SK-N-SH (cell line): ENCODE results near the gene AUP1. TPM values are rescaled to one million over a fixed set of nuclear protein-coding genes. Genes with fewer than 3 reads are reported as not detected.
A peak's percentile ranks its signal among the peaks of the same experiment; 100 is the strongest.

Experiments used
- CTCF ChIA-PET: fragments of 300-600, 350-600 bp; formaldehyde crosslinking; extraction: SDS; loops from one replicate; lab custom pipeline; 2021; lab: Yijun Ruan, JAX
- POLR2A ChIA-PET: fragments of 350-600 bp; sonication (Branson Sonifier 250); formaldehyde crosslinking; extraction: SDS; loops from one replicate; lab custom pipeline; 2020; ENCODE audit warnings: antibody characterized with exemption, inconsistent platforms; lab: Yijun Ruan, JAX
- DNase-seq: peaks from one replicate; pipeline ENCODE4 v3.0.0; 2012
- H2AFZ ChIP-seq: fragments of 200-600 bp; sonication (generic); 2 replicates; pipeline ENCODE4 v1.8.1; 2016; ENCODE audit warnings: antibody characterized with exemption, mild to moderate bottlenecking, low read depth
- H3F3A ChIP-seq: fragments of 200-600 bp; sonication (generic); replicated peaks from 2 replicates; pipeline ENCODE3; 2016; ENCODE audit warnings: antibody characterized with exemption, mild to moderate bottlenecking; ENCODE audit not compliant: insufficient read depth
- H3K27ac ChIP-seq, 2 experiments: fragments of 200-500 bp in 1 of 2; fragments of 200-600 bp in 1 of 2; sonication (Bioruptor generic) in 1 of 2; sonication (generic), shearing (Covaris generic) in 1 of 2; 2 replicates each; pipeline versions ENCODE4 v1.5.1 to v1.6.1; 2014 to 2016; ENCODE audit warnings: low read depth in 2 of 2, inconsistent platforms in 1 of 2, low read length in 1 of 2, mild to moderate bottlenecking in 1 of 2, mixed read lengths in 1 of 2
- H3K27me3 ChIP-seq: fragments of 200-600 bp; sonication (generic), shearing (Covaris generic); 2 replicates; pipeline ENCODE4 v1.6.1; 2016; ENCODE audit warnings: mixed run types; ENCODE audit not compliant: insufficient read depth
- H3K36me3 ChIP-seq, 2 experiments: fragments of 200-500 bp in 1 of 2; fragments of 200-600 bp in 1 of 2; sonication (Bioruptor generic) in 1 of 2; sonication (generic) in 1 of 2; replicated peaks in 1 of 2; 2 replicates each; pipeline versions ENCODE3 to v1.5.1; 2014 to 2016; ENCODE audit warnings: low read length in 1 of 2, mild to moderate bottlenecking in 1 of 2; ENCODE audit not compliant: insufficient read depth in 2 of 2, control insufficient read depth in 1 of 2
- H3K4me1 ChIP-seq, 2 experiments: fragments of 200-500 bp in 1 of 2; fragments of 200-600 bp in 1 of 2; sonication (Bioruptor generic) in 1 of 2; sonication (generic), shearing (Covaris generic) in 1 of 2; 2 replicates each; pipeline versions ENCODE4 v1.5.1 to v1.6.1; 2014 to 2016; ENCODE audit warnings: low read depth in 1 of 2, low read length in 1 of 2, mixed run types in 1 of 2; ENCODE audit not compliant: insufficient read depth in 2 of 2, control insufficient read depth in 1 of 2
- H3K4me2 ChIP-seq: fragments of 200-600 bp; sonication (generic), shearing (Covaris generic); 2 replicates; pipeline ENCODE4 v1.6.1; 2017; ENCODE audit warnings: mixed run types
- H3K4me3 ChIP-seq, 2 experiments: fragments of 200-500 bp in 1 of 2; fragments of 200-600 bp in 1 of 2; sonication (Bioruptor generic) in 1 of 2; sonication (generic), shearing (Covaris generic) in 1 of 2; 2 replicates each; pipeline versions ENCODE4 v1.5.1 to v1.8.1; 2014 to 2016; ENCODE audit warnings: low read depth in 2 of 2, inconsistent platforms in 1 of 2, low read length in 1 of 2, mild to moderate bottlenecking in 1 of 2, mixed read lengths in 1 of 2, moderate library complexity in 1 of 2
- H3K79me2 ChIP-seq: fragments of 200-600 bp; sonication (generic); 2 replicates; pipeline ENCODE4 v1.8.1; 2017; ENCODE audit warnings: mild to moderate bottlenecking; ENCODE audit not compliant: insufficient read depth
- H3K9ac ChIP-seq: fragments of 200-600 bp; sonication (generic); 2 replicates; pipeline ENCODE4 v1.6.1; 2017; ENCODE audit warnings: mixed run types
- H3K9me2 ChIP-seq: fragments of 200-600 bp; sonication (generic); 2 replicates; pipeline ENCODE4 v1.6.1; 2017; ENCODE audit warnings: mixed run types
- H3K9me3 ChIP-seq: fragments of 200-600 bp; sonication (generic); 2 replicates; pipeline ENCODE4 v1.6.1; 2017; ENCODE audit warnings: mixed run types, mild to moderate bottlenecking, moderate library complexity
- H4K20me1 ChIP-seq: fragments of 200-600 bp; sonication (generic); 2 replicates; pipeline ENCODE4 v1.6.1; 2017; ENCODE audit warnings: mild to moderate bottlenecking, mixed run types; ENCODE audit not compliant: insufficient read depth
- CHD2 ChIP-seq: fragments of 150-350 bp; IDR thresholded peaks from 2 replicates; pipeline ENCODE4 v1.6.1; 2018; ENCODE audit warnings: low read length; ENCODE audit not compliant: partially characterized antibody
- EP300 ChIP-seq, 2 experiments: IDR thresholded peaks; 2 replicates each; pipeline versions ENCODE4 v1.4.0 to v1.6.1; 2012; ENCODE audit warnings: borderline replicate concordance in 1 of 2, low read depth in 1 of 2, low read length in 1 of 2
- EZH2phosphoT487 ChIP-seq: fragments of 200-600 bp; sonication (generic); IDR thresholded peaks from 2 replicates; pipeline ENCODE4 v1.6.1; 2017; ENCODE audit warnings: low read depth, mixed run types, mild to moderate bottlenecking, antibody characterized with exemption, moderate library complexity, borderline replicate concordance
- FOSL2 ChIP-seq: IDR thresholded peaks from 2 replicates; pipeline ENCODE4 v1.4.0; 2012; ENCODE audit warnings: low read depth, mild to moderate bottlenecking, moderate library complexity, borderline replicate concordance
- GABPA ChIP-seq: IDR thresholded peaks from 2 replicates; pipeline ENCODE4 v1.4.0; 2012; ENCODE audit warnings: low read depth, mild to moderate bottlenecking
- GATA2 ChIP-seq: sonication (generic); formaldehyde crosslinking; IDR thresholded peaks from 2 replicates; pipeline ENCODE4 v1.5.0; 2020; ENCODE audit warnings: mild to moderate bottlenecking, missing genetic modification reagents
- JUND ChIP-seq: IDR thresholded peaks from 2 replicates; pipeline ENCODE4 v1.4.0; 2012
- MXI1 ChIP-seq: IDR thresholded peaks from 2 replicates; pipeline ENCODE4 v1.6.1; 2012; ENCODE audit warnings: mild to moderate bottlenecking, low read depth, low read length, improper control_type of control experiment
- RAD21 ChIP-seq: IDR thresholded peaks from 2 replicates; pipeline ENCODE4 v1.6.1; 2012; ENCODE audit warnings: mild to moderate bottlenecking, low read length
- RCOR1 ChIP-seq: fragments of 150-350 bp; IDR thresholded peaks from 2 replicates; pipeline ENCODE4 v1.6.1; 2017; ENCODE audit warnings: antibody characterized with exemption, low read length
- SIN3A ChIP-seq: IDR thresholded peaks from 2 replicates; pipeline ENCODE4 v1.6.1; 2012; ENCODE audit warnings: low read depth, mild to moderate bottlenecking, low read length, moderate library complexity, borderline replicate concordance
- SMC3 ChIP-seq: IDR thresholded peaks from 2 replicates; pipeline ENCODE4 v1.6.1; 2012; ENCODE audit warnings: low read depth, low read length, improper control_type of control experiment
- TCF12 ChIP-seq: IDR thresholded peaks from 2 replicates; pipeline ENCODE4 v1.4.0; 2012
- TEAD4 ChIP-seq: IDR thresholded peaks from 2 replicates; pipeline ENCODE4 v1.4.0; 2012; ENCODE audit warnings: mild to moderate bottlenecking, borderline replicate concordance; ENCODE audit not compliant: insufficient read depth
- WGBS: methylation state at CpG from one replicate; pipeline ENCODE4 v1.1.6; 2017; ENCODE audit warnings: low lambda C conversion rate; 5-methylcytosine and 5-hydroxymethylcytosine counted together
- polyA plus RNA-seq, 3 experiments: library from polyadenylated mRNA; depleted of rRNA; stranded (reverse); fragments of >200 nt; gene quantifications; 2 replicates each; pipeline ENCODE4 v1.2.3, GENCODE V29; 2012
- TF ChIP-seq, protein P1 (sequence below): fragments of 150-350 bp; IDR thresholded peaks from 2 replicates; pipeline ENCODE4 v1.6.1; 2017; ENCODE audit warnings: antibody characterized with exemption, low read length, low read depth, borderline replicate concordance
- TF ChIP-seq, protein P2 (sequence below): IDR thresholded peaks from 2 replicates; pipeline ENCODE4; 2012
- TF ChIP-seq, protein P3 (sequence below): IDR thresholded peaks from 2 replicates; pipeline ENCODE4 v1.4.0; 2012; ENCODE audit warnings: low read depth, borderline replicate concordance
- TF ChIP-seq, protein P4 (sequence below): IDR thresholded peaks from 2 replicates; pipeline ENCODE4 v1.4.0; 2012; ENCODE audit warnings: low read depth

The AUP1 gene
- polyA plus RNA-seq, 1 of the 3 experiments (the other 2 are of a cell fraction): 118 TPM

DNA sequence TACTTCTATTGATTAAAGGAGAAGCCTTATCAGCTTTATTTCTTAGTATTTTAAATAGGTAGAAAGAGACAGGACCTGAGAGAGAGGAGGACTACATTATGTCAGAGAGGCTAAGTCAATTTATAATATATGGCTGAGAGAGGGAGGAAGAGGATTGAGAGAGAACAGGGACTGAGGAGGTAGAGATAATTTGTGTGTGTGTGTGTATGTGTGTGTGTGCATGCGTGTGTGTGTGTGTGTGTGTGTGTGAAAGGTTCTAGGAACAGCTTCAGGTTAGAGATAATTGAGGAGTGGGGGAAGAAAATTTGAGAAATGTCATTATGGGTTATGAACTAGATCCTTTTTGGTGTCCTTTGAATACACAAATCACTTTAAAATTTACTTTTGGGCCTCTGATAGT, 40.2 kb upstream of the AUP1 start:
- no peaks in the 10 kb centered on the region for H3K9me2 ChIP-seq
- no peak overlapping the region for H3K4me3 ChIP-seq
- TF ChIP-seq CHD2 (no peak), EZH2phosphoT487 (no peak), GATA2 (no peak), RAD21 (no peak), TEAD4 (no peak)
- TF ChIP-seq, protein P1, sequence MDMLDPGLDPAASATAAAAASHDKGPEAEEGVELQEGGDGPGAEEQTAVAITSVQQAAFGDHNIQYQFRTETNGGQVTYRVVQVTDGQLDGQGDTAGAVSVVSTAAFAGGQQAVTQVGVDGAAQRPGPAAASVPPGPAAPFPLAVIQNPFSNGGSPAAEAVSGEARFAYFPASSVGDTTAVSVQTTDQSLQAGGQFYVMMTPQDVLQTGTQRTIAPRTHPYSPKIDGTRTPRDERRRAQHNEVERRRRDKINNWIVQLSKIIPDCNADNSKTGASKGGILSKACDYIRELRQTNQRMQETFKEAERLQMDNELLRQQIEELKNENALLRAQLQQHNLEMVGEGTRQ: no peak
- TF ChIP-seq, protein P2, sequence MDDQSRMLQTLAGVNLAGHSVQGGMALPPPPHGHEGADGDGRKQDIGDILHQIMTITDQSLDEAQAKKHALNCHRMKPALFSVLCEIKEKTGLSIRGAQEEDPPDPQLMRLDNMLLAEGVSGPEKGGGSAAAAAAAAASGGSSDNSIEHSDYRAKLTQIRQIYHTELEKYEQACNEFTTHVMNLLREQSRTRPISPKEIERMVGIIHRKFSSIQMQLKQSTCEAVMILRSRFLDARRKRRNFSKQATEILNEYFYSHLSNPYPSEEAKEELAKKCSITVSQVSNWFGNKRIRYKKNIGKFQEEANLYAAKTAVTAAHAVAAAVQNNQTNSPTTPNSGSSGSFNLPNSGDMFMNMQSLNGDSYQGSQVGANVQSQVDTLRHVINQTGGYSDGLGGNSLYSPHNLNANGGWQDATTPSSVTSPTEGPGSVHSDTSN: no peak
- TF ChIP-seq, protein P3, sequence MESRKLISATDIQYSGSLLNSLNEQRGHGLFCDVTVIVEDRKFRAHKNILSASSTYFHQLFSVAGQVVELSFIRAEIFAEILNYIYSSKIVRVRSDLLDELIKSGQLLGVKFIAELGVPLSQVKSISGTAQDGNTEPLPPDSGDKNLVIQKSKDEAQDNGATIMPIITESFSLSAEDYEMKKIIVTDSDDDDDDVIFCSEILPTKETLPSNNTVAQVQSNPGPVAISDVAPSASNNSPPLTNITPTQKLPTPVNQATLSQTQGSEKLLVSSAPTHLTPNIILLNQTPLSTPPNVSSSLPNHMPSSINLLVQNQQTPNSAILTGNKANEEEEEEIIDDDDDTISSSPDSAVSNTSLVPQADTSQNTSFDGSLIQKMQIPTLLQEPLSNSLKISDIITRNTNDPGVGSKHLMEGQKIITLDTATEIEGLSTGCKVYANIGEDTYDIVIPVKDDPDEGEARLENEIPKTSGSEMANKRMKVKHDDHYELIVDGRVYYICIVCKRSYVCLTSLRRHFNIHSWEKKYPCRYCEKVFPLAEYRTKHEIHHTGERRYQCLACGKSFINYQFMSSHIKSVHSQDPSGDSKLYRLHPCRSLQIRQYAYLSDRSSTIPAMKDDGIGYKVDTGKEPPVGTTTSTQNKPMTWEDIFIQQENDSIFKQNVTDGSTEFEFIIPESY: no peak
- H4K20me1 ChIP-seq: no peaks in the 10 kb centered on the region
- no peaks in the 10 kb centered on the region for H3K79me2 ChIP-seq
- POLR2A ChIA-PET: no interaction called here
- H3K27ac ChIP-seq: peak overlapping the region in 1 of 2 experiments; percentile 93; a peak in 1 of 4 replicates
- no peak overlapping the region for H2AFZ ChIP-seq
- WGBS: 90% methylated on average over 1 of the region's 1 CpG
- H3K4me1 ChIP-seq: peaks cover 5 to 26% of the 10 kb centered on the region in 2 experiments; a peak in 3 of 4 replicates
- CTCF ChIA-PET: interaction anchor here (1.1 to 3.6 kb wide), 2 partner anchors 17 to 19 kb away, joined by 3 to 24 read pairs; no protein-coding TSS in a partner anchor
- no peaks in the 10 kb centered on the region for H3K27me3 ChIP-seq
- peaks cover 56% of the 10 kb centered on the region for H3F3A ChIP-seq
- no peaks in the 10 kb centered on the region for H3K36me3 ChIP-seq
- DNase-seq: no peak
- no peak overlapping the region for H3K4me2 ChIP-seq
- no peaks in the 10 kb centered on the region for H3K9me3 ChIP-seq
- no peak overlapping the region for H3K9ac ChIP-seq

DNA sequence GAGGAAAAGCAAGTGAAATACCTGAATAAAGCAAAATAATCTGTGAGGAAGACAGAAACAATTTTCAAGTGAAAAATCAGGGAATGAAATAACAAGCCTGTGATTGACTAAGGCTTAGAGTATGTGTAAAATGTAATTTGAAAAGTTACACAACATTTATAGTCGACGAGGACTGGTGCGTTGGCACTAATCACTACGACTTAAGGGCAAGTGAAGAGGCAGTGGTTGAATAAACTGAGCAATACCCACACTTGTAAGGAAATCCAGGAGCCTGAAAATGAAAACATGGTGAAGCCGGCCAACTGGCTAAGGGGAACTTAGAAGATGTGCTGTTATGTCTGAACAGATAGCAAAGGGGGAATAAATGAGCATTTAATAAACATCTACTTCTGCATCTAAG, 38.4 kb upstream of the AUP1 start:
- TF ChIP-seq TEAD4 (no peak), EP300 (IDR thresholded peaks at IDR 0.05; ENCODE audit: borderline replicate concordance in 1 of 2, low read depth in 1 of 2, low read length in 1 of 2) (no peak), JUND (no peak), SMC3 (no peak), FOSL2 (0 out of 2 replicates have a peak, but pooled peaks have one; percentile 17), RCOR1 (no peak), MXI1 (no peak), SIN3A (no peak), TCF12 (peak; percentile 39; the same call in 1 of the 2 replicates), GABPA (no peak), GATA2 (no peak)
- TF ChIP-seq, protein P4, sequence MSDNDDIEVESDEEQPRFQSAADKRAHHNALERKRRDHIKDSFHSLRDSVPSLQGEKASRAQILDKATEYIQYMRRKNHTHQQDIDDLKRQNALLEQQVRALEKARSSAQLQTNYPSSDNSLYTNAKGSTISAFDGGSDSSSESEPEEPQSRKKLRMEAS: no peak
- TF ChIP-seq, protein P3: no peak
- Histone ChIP-seq H3K4me2 (peak overlapping the region; percentile 43), H4K20me1 (no peaks in the 10 kb centered on the region), H3K9me3 (no peaks in the 10 kb centered on the region), H3F3A (peaks cover 44% of the 10 kb centered on the region), H3K79me2 (no peaks in the 10 kb centered on the region), H3K27ac (peak overlapping the region; percentile 86 to 93; a peak in 3 of 4 replicates), H3K9ac (peak overlapping the region; percentile 61; the same call in 1 of the 2 replicates), H3K36me3 (no peaks in the 10 kb centered on the region), H2AFZ (peak overlapping the region; percentile 50), H3K4me1 (peaks cover 3 to 18% of the 10 kb centered on the region in 2 experiments; a peak in 2 of 4 replicates), H3K27me3 (no peaks in the 10 kb centered on the region), H3K4me3 (no peak overlapping the region), H3K9me2 (no peaks in the 10 kb centered on the region)
- DNase-seq: no peak
- 39% methylated on average over 5 of the region's 5 CpGs for WGBS
- POLR2A ChIA-PET: no interaction called here
- CTCF ChIA-PET: interaction anchor here (0.8 to 3.6 kb wide), 4 partner anchors 9 to 29 kb away, joined by 3 to 24 read pairs (median 5); no protein-coding TSS in a partner anchor
